ENCODE measurements around the gene NGB. TPM values are rescaled to one million over a fixed set of nuclear protein-coding genes. Genes with fewer than 3 reads are reported as not detected.

Gene NGB
- total RNA-seq, 2 donors from 2014 or later: 0.33 TPM; not detected in 1

- Histone ChIP-seq H3K36me3 (replicated peaks in 1 of 2; ENCODE audit: insufficient read depth in 1 of 2, low read depth in 2 of 2) (no peaks in the 10 kb centered on the region), H3K27me3 (no peaks in the 10 kb centered on the region), H3K4me3 (no peak overlapping the region), H3K27ac (no peak overlapping the region), H3K4me1 (peaks cover 8% of the 10 kb centered on the region), H3K9me3 (peaks cover 0 to 6% (median 0%) of the 10 kb centered on the region in 3 donors)
- intact Hi-C loops (cut with DNase I): no loop called here
- DNase-seq: no peak
- ATAC-seq: no peak
- TF ChIP-seq CTCF (IDR thresholded peaks at IDR 0.05) (no peak), POLR2A (IDR thresholded peaks at IDR 0.05) (no peak)
- 60 to 77% methylated on average over 1 to 2 of the region's 2 CpGs for WGBS, 2 donors
These were observed 5.9 kb downstream of the NGB start for GRCh38 chr14:77265187-77265515.

GRCh38 chr14:77264466-77265186 lies 6.4 kb downstream of the NGB start:
- Histone ChIP-seq H3K27ac (no peak overlapping the region), H3K4me3 (no peak overlapping the region), H3K9me3 (peaks cover 0 to 6% (median 0%) of the 10 kb centered on the region in 3 donors), H3K27me3 (no peaks in the 10 kb centered on the region), H3K4me1 (peaks cover 4% of the 10 kb centered on the region), H3K36me3 (replicated peaks in 1 of 2; ENCODE audit: insufficient read depth in 1 of 2, low read depth in 2 of 2) (no peaks in the 10 kb centered on the region)
- ATAC-seq (no peak), DNase-seq (no peak)
- 82 to 88% methylated on average over 12 to 16 of the region's 16 CpGs for WGBS, 2 donors
- no peak for TF ChIP-seq POLR2A (IDR thresholded peaks at IDR 0.05)
- no peak for TF ChIP-seq CTCF (IDR thresholded peaks at IDR 0.05)
- intact Hi-C loops (cut with DNase I): no loop called here

GRCh38 chr14:77260631-77261030 lies 10.4 kb downstream of the NGB start:
- ATAC-seq (no peak), DNase-seq (peak in 2 of 4 donors; percentile 5 to 22)
- no peaks in the 10 kb centered on the region for H3K4me1 ChIP-seq
- no peak for TF ChIP-seq CTCF (IDR thresholded peaks at IDR 0.05)
- no peaks in the 10 kb centered on the region for H3K27me3 ChIP-seq
- no peak overlapping the region for H3K27ac ChIP-seq
- intact Hi-C loops (cut with DNase I): no loop called here
- no peak overlapping the region for H3K4me3 ChIP-seq
- WGBS, 2 donors: 56% methylated on average over 10 of the region's 10 CpGs; no CpG with 5 or more reads in 1 of the 2 donors
- no peaks in the 10 kb centered on the region for H3K9me3 ChIP-seq
- H3K36me3 ChIP-seq (replicated peaks in 1 of 2; ENCODE audit: insufficient read depth in 1 of 2, low read depth in 2 of 2): no peaks in the 10 kb centered on the region

- intact Hi-C loops (cut with DNase I): no loop called here
- TF ChIP-seq POLR2A (IDR thresholded peaks at IDR 0.05) (no peak), CTCF (IDR thresholded peaks at IDR 0.05) (no peak)
- Histone ChIP-seq H3K27ac (no peak overlapping the region), H3K4me1 (no peaks in the 10 kb centered on the region), H3K36me3 (replicated peaks in 1 of 2; ENCODE audit: insufficient read depth in 1 of 2, low read depth in 2 of 2) (no peaks in the 10 kb centered on the region), H3K4me3 (no peak overlapping the region), H3K27me3 (no peaks in the 10 kb centered on the region), H3K9me3 (no peaks in the 10 kb centered on the region)
- no peak for ATAC-seq
- no peak for DNase-seq
- WGBS, 2 donors: 78 to 80% methylated on average over 8 to 9 of the region's 11 CpGs
These were observed 10.8 kb downstream of the NGB start for GRCh38 chr14:77260199-77260598.
